ENCODE data around the gene ATXN7.

ATXN7 gene

GRCh38 chr3:63867225-63867624 lies 3.6 kb downstream of the ATXN7 start:
- no peak for FAIRE-seq

- FAIRE-seq: no peak
Measured at GRCh38 chr3:63869940-63870614, 6.4 kb downstream of the ATXN7 start.

- no peak for FAIRE-seq
Measured at GRCh38 chr3:63870615-63871005, 6.9 kb downstream of the ATXN7 start.

GRCh38 chr3:63872135-63872924 lies 8.7 kb downstream of the ATXN7 start:
- FAIRE-seq: no peak

- no peak for FAIRE-seq
Measured at GRCh38 chr3:63874769-63875168, 11.1 kb downstream of the ATXN7 start.

GRCh38 chr3:63875510-63875909 lies 11.8 kb downstream of the ATXN7 start:
- no peak for FAIRE-seq

GRCh38 chr3:63876260-63876659 lies 12.6 kb downstream of the ATXN7 start:
- FAIRE-seq: no peak

- FAIRE-seq: no peak
Measured at GRCh38 chr3:63877737-63878393, 14.2 kb downstream of the ATXN7 start.

- no peak for FAIRE-seq
Measured at GRCh38 chr3:63878394-63879060, 14.9 kb downstream of the ATXN7 start.

GRCh38 chr3:63880653-63881052 lies 17.0 kb downstream of the ATXN7 start:
- no peak for FAIRE-seq

- FAIRE-seq: no peak
Measured at GRCh38 chr3:63886858-63887257, 23.2 kb downstream of the ATXN7 start.

GRCh38 chr3:63891518-63891917 lies 27.9 kb downstream of the ATXN7 start:
- no peak for FAIRE-seq

- FAIRE-seq: no peak
Measured at GRCh38 chr3:63892773-63893352, 29.2 kb downstream of the ATXN7 start.

GRCh38 chr3:63895422-63896189 lies 31.9 kb downstream of the ATXN7 start:
- no peak for FAIRE-seq

- FAIRE-seq: no peak
Measured at GRCh38 chr3:63896332-63897030, 32.8 kb downstream of the ATXN7 start.

- FAIRE-seq: no peak
Measured at GRCh38 chr3:63900010-63900409, 36.3 kb downstream of the ATXN7 start.

GRCh38 chr3:63900459-63900858 lies 36.8 kb downstream of the ATXN7 start:
- FAIRE-seq: no peak

- no peak for FAIRE-seq
Measured at GRCh38 chr3:63905731-63906620, 42.3 kb downstream of the ATXN7 start.

- FAIRE-seq: no peak
Measured at GRCh38 chr3:63908081-63908736, 44.5 kb downstream of the ATXN7 start.

- no peak for FAIRE-seq
Measured at GRCh38 chr3:63908776-63909175, 45.1 kb downstream of the ATXN7 start.
